Measurements from ENCODE around the gene RPH3AL.

RPH3AL gene

GRCh38 chr17:329784-330420 lies 22.7 kb downstream of the RPH3AL start:
- no peak for ATAC-seq (ENCODE audit: low read depth)
- Histone ChIP-seq H3K4me1 (ENCODE audit: insufficient read depth, poor library complexity, severe bottlenecking) (no peaks in the 10 kb centered on the region), H3K4me3 (ENCODE audit: severe bottlenecking) (no peak overlapping the region), H3K27me3 (ENCODE audit: insufficient read depth, poor library complexity, severe bottlenecking) (no peaks in the 10 kb centered on the region), H3K9me3 (ENCODE audit: severe bottlenecking) (no peaks in the 10 kb centered on the region), H3K36me3 (ENCODE audit: low read depth) (no peaks in the 10 kb centered on the region), H3K27ac (ENCODE audit: poor library complexity, severe bottlenecking) (no peak overlapping the region)
- TF ChIP-seq CTCF (IDR thresholded peaks at IDR 0.05; ENCODE audit: poor library complexity, severe bottlenecking) = no peak
- peak; percentile 23 for DNase-seq (ENCODE audit: low spot score)

GRCh38 chr17:327971-328370 lies 24.6 kb downstream of the RPH3AL start:
- no peaks in the 10 kb centered on the region for H3K27me3 ChIP-seq (ENCODE audit: insufficient read depth, poor library complexity, severe bottlenecking)
- H3K4me3 ChIP-seq (ENCODE audit: severe bottlenecking) = no peak overlapping the region
- TF ChIP-seq CTCF (IDR thresholded peaks at IDR 0.05; ENCODE audit: poor library complexity, severe bottlenecking) = no peak
- no peak for ATAC-seq (ENCODE audit: low read depth)
- H3K9me3 ChIP-seq (ENCODE audit: severe bottlenecking) = no peaks in the 10 kb centered on the region
- no peaks in the 10 kb centered on the region for H3K36me3 ChIP-seq (ENCODE audit: low read depth)
- peak; percentile 34 for DNase-seq (ENCODE audit: low spot score)
- no peaks in the 10 kb centered on the region for H3K4me1 ChIP-seq (ENCODE audit: insufficient read depth, poor library complexity, severe bottlenecking)
- H3K27ac ChIP-seq (ENCODE audit: poor library complexity, severe bottlenecking) = no peak overlapping the region

GRCh38 chr17:327296-327695 lies 25.3 kb downstream of the RPH3AL start:
- Histone ChIP-seq H3K36me3 (ENCODE audit: low read depth) (no peaks in the 10 kb centered on the region), H3K4me1 (ENCODE audit: insufficient read depth, poor library complexity, severe bottlenecking) (no peaks in the 10 kb centered on the region), H3K27me3 (ENCODE audit: insufficient read depth, poor library complexity, severe bottlenecking) (no peaks in the 10 kb centered on the region), H3K9me3 (ENCODE audit: severe bottlenecking) (no peaks in the 10 kb centered on the region), H3K27ac (ENCODE audit: poor library complexity, severe bottlenecking) (no peak overlapping the region), H3K4me3 (ENCODE audit: severe bottlenecking) (no peak overlapping the region)
- ATAC-seq (ENCODE audit: low read depth) = no peak
- DNase-seq (ENCODE audit: low spot score) = peak; percentile 29
- no peak for TF ChIP-seq CTCF (IDR thresholded peaks at IDR 0.05; ENCODE audit: poor library complexity, severe bottlenecking)

DNA sequence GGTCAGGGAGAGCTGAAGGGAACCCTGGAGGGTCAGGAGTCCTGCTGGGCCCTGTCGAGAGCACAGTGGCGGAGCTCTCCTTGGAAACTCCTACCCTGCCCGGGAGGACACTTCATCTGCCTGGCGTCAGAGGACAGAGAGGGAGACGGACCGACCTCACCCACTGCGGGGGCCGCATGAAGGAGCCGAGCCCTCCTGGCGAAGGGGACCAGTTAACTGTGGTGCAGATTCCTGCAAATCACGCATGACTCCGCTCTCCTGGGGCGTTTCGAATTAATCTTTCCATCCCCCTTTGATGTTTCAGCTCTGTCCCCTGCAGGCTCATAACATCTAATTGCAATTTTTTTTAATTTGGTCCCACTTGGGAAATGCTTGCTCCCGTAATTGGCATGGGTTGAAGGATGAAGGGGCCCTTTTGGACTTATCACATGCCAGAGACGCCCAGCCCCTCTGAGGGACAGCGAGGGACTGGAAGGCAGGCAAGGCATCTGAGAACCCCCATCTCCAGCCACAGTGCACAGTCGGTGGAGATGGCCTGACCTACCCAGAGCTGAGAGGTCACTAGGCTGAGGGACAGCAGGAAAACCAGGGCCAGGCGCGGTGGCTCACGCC lies 26.5 kb downstream of the RPH3AL start:
- Histone ChIP-seq H3K36me3 (ENCODE audit: low read depth) (no peaks in the 10 kb centered on the region), H3K4me3 (ENCODE audit: severe bottlenecking) (no peak overlapping the region), H3K9me3 (ENCODE audit: severe bottlenecking) (no peaks in the 10 kb centered on the region), H3K4me1 (ENCODE audit: insufficient read depth, poor library complexity, severe bottlenecking) (no peaks in the 10 kb centered on the region), H3K27ac (ENCODE audit: poor library complexity, severe bottlenecking) (no peak overlapping the region), H3K27me3 (ENCODE audit: insufficient read depth, poor library complexity, severe bottlenecking) (no peaks in the 10 kb centered on the region)
- DNase-seq (ENCODE audit: low spot score) (peak; percentile 21), ATAC-seq (ENCODE audit: low read depth) (no peak)
- TF ChIP-seq CTCF (IDR thresholded peaks at IDR 0.05; ENCODE audit: poor library complexity, severe bottlenecking) = no peak
